ENCODE results near the gene CPNE2. TPM values are rescaled to one million over a fixed set of nuclear protein-coding genes. Genes with fewer than 3 reads are reported as not detected.

The CPNE2 gene
- total and polyA plus RNA-seq, 2 of the 8 experiments (the other 6 are each of a cell fraction or from before 2014, with no cell fraction given), result 10.6 to 39.5 TPM

DNA sequence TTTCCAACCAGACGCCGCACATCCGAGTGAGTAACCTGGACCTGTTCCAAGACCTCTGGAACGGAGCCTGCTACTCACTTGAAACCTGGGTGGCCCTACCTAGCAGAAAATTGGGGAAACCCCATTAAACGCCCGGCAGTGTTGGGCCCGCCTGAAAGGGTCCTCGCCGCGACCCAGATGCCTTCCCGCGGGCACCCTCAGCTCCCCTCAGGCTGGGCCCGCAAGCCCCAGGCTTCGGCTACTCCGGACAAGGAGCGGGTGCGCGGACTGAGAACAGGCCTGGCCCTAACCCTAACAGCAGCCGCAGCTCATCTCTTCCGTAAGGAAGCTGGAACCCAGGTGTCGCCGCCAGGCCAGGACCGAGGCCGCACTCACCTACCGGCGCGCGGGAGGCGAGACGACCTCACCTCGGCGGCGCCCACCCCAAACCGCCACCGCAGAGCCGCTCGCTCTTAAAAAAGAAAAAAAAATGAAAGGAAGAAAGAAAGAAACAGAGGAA, 93.1 kb downstream of the CPNE2 start (continued):
- 0 out of 2 replicates have a peak, but pooled peaks have one; percentile 17 for TF ChIP-seq RBBP5 (IDR thresholded peaks at IDR 0.05; ENCODE audit: borderline replicate concordance, low read depth, low read length)
- TF ChIP-seq YY1 (IDR thresholded peaks at IDR 0.05; ENCODE audit: low read depth, low read length), result no peak
- 0 out of 2 replicates have a peak, but pooled peaks have one; percentile 17 for TF ChIP-seq POLR2AphosphoS5 (IDR thresholded peaks at IDR 0.05; ENCODE audit: low read depth, low read length)
- no peak for TF ChIP-seq ZNF274 (IDR thresholded peaks at IDR 0.05; ENCODE audit: borderline replicate concordance, extremely low read depth, low read length)
- no peak; the same call in 1 of the 2 replicates for TF ChIP-seq TAF1 (IDR thresholded peaks at IDR 0.05; ENCODE audit: low read depth, low read length)
